CD4-positive, alpha-beta T cell treated with Interleukin-15 for 4 hours (primary cell): ENCODE measurements around the gene PSORS1C2.
"Not testable (repeated sequence)": the region's sequence is repeated elsewhere in the genome, so short reads cannot be mapped to it uniquely, and the experiment has no call there.

Experiments
- DNase-seq: peaks from one replicate; pipeline ENCODE4 v3.0.0-alpha.2; 2020; ENCODE audit warnings: low spot score

Gene PSORS1C2

DNA sequence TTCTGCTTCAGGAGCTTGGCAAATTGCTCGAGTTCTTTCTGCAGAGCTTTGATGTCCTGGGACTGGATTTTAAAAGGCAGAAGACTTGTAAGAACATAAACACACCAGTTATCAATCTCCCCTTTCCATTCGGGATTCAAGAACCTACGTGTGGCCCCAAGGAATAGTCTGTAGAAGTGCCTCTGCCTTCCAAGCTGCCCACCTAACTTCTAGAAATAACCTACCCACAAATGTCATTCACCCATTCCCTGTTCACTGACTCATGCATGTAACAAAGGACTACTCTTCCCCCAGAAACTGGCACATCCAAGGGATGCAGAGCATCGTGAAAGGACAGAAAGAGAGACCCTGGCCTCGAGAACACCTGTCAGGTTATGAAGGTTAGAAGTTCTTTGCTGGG lies 27.1 kb upstream of the PSORS1C2 start:
- DNase-seq = no peak

DNA sequence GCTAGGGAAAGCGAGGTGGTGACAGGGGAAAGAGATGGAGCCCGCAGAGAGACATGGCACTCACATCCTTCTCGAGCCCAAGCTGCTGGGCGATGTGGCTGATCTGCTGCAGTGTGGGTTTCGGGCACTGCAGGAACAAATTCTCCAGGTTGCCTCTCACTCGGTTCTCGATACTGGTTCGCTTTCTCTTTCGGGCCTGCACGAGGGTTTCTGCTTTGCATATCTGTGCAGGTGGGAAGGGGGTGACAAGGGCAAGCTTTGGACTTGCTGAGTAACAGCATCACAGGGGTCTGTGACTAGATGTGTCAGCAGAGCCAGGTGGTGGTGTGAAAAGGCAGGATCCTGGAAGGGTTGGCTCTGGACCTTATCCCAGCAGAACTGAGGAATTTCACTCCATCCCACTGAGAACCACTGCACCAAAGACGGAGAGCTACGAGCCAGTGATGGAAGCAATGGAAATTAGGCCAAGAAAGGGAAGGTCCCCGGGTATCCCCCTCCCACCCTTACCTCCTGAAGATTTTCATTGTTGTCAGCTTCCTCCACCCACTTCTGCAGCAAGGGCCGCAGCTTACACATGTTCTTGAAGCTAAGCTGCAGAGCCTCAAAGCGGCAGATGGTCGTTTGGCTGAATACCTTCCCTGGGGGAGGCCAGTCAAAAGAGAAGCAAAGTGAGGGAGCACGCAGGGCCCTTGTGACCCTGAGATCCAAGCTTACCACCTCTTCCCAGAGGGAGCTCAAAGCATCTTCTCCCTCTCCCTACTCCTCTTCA lies 26.4 kb upstream of the PSORS1C2 start:
- DNase-seq = not testable (repeated sequence)

DNA sequence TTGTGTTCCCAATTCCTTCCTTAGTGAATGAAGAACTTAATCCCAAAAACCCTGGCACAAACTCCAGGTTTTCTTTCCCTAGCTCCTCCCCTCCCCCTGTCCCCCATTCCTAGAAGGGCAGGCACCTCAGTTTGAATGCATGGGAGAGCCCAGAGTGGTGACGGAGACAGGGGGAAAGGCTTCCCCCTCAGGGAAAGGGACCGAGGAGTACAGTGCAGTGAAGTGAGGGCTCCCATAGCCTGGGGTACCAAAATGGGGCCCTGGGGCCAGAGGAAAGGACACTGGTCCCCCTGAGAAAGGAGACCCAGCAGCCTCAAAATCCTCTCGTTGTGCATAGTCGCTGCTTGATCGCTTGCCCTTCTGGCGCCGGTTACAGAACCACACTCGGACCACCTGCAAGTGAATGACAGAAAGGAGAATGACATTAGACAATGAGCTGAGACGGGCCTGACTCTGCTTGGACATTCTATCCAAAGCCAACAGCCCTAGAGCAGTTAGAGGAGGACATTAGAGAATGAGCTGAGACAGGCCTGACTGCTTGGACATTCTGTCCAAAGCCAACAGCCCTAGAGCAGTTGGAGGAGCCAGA lies 25.7 kb upstream of the PSORS1C2 start:
- not testable (repeated sequence) for DNase-seq

DNA sequence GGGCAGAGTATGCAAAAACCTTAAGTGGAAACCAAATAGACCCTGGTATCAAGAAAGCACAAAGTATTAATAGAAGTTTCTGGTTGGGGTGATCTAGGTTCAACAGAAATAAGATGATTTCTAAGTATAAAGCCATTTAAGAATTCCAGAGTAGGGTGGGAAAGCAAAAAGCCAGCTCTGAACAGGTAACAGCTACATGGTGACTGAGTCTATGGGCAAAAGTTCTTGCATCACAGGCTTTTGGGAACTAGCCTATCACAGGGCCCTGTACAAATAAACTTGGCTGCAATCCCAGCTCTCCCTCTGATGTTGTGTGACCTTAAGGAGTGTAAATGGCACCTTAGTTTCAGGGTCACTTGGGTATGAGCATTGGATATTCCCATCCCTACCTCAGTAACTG lies 25.1 kb upstream of the PSORS1C2 start:
- no peak for DNase-seq

DNA sequence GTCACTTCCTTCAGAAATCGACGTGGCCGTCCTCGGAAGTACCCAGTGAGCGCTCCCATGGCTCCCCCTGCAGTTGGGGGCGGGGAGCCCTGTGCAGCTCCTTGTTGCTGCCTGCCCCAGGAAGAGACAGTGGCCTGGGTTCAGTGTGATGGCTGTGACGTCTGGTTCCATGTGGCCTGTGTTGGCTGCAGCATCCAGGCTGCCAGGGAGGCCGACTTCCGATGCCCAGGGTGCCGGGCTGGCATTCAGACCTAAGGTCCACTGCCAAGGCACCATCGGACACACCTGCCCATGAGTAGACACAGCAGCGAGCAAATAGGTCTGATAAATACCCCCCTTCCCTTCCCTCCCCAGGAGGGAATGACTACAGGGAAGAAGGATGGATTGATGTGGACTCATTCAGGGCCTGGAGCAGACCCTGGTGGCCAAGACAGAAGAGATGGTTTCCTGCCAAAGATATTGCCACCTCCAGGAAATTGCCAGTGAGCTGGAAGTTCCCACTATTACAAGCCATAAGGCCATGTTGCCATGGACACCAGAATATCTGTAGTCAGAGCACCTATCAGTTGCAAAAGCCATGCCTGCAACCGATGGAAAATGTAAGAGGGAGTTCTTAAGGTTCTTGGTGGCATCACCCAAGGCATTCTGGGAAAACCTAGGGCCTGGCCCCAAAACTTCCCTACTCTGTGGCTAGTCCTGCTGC lies 23.7 kb upstream of the PSORS1C2 start:
- DNase-seq = no peak

DNA sequence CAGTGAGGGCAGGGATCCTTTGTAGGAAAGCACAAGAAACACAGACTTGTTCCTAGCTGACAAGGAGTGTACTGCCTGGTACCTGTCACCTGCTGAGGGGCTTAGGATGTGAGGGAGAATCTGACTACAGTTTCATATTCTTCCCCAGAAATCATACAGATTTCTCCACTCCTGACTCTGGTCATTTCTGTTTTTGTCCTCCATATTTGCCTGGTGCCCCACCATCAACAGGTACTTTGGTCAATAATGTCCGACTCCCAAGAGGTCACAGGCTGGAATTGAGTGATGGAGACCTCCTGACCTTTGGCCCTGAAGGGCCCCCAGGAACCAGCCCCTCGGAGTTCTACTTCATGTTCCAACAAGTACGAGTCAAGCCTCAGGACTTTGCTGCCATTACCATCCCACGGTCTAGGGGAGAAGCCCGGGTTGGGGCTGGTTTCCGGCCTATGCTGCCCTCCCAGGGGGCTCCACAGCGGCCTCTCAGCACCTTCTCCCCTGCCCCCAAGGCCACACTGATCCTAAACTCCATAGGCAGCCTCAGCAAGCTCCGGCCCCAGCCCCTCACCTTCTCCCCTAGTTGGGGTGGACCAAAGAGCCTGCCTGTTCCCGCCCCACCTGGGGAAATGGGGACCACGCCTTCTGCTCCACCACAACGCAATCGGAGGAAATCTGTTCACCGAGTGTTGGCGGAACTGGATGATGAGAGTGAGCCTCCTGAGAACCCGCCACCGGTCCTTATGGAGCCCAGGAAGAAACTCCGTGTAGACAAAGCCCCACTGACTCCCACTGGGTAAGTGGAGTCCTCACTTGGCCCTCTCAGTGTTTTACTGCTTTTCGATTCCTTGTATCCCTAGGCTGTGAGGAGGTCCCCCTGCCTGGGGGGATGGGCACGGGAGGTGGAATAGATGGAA lies 22.6 kb upstream of the PSORS1C2 start:
- no peak for DNase-seq

DNA sequence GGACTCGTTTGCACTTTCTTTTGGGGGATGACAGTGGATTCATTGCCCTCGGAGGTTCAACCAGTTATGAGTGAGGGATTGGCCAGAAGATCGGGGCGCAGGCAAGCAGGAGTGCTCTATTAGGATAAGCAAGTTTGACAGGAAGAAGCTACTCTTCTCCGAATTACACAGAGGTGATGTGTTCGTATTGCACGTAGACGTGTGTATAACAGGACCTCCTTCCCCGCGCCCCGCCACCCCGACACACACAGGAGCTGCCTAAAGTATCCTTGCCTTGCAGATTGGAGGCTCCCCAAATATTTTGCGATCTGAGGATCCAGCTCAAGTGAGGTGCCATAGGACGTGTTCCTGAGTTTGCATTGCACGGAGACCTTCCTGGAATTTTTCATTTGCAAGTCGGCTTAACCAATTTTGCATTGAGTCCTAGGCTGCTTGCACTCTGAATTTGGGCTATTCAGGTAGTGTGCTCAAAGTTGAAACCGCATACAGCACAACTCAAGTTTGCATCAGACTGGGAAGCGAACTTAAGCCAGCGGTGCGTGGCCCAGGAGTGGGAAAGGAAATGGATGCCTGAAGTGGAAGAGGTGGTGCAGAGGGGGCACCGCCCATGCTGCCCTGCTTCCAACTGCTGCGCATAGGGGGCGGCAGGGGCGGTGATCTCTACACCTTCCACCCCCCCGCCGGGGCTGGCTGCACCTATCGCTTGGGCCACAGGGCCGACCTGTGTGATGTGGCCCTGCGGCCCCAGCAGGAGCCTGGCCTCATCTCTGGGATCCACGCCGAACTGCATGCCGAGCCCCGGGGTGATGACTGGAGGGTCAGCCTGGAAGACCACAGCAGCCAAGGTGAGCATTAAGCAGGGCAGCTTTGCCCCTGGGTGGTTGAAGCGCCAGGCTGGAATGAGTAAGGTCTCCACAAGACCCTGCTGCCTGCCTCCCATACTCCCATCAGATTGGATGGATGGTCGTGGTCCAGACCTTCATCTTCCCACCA lies 20.3 kb upstream of the PSORS1C2 start:
- DNase-seq = peak; percentile 9

DNA sequence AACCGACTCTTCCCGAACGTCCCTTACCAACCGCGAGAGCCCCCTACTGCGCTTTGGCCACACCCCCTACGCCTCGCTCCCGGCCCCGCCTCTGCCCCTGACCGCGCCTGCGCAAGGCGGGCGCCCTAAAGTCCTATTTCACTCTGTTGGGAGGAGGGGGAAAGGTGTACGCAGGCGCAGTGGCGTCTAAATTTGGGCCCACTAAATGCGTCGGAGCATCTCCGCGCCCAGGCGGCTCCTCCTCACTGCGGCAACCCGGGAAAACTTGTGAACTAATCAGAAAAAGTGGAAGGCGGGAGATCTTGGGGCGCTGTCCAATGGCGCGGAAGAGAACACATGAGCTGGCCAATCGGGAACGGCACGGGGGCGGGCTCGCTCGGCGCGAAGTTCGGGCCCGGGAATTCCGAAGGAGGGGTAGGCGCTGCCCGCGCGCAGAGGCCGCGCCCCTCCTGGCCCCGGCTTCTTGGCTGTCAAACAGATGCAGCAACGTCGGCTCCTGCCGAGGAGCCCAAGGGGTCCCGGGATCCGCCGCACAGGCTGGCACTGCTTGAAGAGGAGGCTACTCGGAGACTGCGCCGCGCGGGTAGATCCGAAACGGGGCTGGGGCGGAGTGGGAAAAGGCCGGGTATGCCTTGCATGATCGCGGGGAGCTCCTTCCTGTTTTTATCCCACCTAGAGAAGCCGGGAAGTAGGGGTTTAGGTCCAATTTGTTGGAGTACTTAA lies 19.4 kb upstream of the PSORS1C2 start, which contains the start of gene TCF19:
Gene TCF19, plus strand, starts transcription at position 450 of the 723 bp plus-strand sequence. CDS start 881 bp downstream, outside the sequence.
- DNase-seq = peak; percentile 99

DNA sequence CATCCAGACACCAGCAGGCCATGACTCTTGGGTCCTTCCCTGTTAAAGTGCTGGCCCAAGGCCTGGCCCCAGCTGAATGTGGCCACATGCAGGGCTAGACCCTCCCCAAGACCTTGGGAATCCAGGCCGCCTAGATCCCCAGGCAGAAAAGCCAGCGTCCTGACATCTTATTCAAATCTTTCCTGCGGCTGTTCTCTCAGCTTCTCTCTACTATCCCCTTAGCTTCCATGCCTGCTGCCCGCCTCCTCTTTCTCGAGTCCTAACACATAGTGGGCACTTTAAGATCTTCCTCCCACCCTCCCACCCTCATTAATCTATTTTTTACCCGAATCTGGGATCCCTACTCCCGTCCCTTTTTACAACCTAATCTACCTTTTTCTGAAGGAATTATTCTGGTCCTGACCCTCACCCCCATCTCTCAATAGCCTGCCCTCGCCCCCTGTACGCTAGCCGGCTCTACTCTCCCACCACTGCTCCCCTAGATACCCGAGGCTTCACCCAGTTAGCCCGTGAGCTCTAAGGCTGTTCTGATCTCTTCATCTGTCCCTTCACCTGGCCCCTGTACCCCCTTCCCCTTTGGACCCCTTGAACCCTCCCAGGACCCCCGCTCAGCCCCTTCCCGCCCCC lies 18.8 kb upstream of the PSORS1C2 start, which contains the start of gene CCHCR1:
Gene CCHCR1, minus strand, starts transcription at position 290 of the 627 bp plus-strand sequence. Its CDS starts 202 bp downstream, at position 88.
- no peak for DNase-seq

DNA sequence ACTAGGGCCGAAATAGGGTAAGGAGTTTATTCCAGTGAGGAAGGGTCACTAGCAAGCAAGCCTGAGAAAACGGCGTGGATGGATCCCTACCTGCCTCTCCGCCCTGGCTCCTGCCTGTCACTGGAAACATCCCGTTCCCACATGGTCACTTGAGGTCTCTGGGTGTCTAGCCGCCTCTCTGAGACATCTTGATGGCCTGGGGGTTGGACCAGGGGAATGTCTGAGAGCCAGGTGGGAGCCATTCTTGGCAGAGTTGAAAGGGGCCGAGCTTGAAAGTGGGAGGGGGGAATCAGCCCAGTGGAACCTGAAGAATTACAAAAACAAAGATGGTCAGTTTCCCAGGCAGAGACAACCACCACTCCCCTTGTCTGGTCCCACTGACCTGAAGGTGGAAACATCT lies 17.8 kb upstream of the PSORS1C2 start:
- DNase-seq = no peak

DNA sequence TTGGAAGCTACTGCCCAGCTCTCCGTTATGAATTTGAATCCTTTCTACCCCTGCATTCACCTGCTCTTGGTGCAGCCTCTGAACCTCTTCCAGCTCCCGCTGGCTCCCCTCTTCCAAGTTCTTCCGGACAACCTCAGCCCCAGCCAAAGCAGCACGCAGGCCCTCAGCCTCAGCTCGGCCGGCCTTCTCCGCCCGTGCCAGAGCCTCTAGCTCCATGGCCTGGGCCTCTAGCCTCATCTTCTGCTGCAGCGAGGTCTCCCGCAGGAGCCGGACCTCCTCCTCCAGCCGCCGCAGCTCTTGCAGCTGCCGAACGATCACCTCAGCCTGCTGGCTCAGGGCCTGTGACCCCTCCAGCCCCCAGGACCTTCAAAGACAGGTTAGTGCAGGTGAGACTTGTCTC lies 15.6 kb upstream of the PSORS1C2 start:
- DNase-seq = no peak

DNA sequence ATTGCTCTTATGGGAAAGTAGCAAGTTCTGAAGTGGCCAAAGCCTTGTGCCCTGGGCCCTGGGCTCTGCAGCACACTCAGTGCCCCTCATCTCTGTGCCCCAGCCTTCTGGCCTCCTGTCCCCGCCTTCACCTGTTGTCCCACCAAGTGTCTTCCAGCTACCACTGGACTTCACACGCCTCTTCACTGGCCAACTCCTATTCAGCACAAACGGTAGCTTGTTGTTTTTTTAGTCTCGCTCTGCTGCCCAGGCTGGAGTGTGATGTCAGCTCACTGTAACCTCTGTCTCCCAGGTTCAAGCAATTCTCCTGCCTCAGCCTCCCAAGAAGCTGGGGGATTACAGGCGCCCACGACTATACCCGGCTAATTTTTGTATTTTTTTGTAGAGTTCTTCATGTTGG lies 13.9 kb upstream of the PSORS1C2 start:
- no peak for DNase-seq

DNA sequence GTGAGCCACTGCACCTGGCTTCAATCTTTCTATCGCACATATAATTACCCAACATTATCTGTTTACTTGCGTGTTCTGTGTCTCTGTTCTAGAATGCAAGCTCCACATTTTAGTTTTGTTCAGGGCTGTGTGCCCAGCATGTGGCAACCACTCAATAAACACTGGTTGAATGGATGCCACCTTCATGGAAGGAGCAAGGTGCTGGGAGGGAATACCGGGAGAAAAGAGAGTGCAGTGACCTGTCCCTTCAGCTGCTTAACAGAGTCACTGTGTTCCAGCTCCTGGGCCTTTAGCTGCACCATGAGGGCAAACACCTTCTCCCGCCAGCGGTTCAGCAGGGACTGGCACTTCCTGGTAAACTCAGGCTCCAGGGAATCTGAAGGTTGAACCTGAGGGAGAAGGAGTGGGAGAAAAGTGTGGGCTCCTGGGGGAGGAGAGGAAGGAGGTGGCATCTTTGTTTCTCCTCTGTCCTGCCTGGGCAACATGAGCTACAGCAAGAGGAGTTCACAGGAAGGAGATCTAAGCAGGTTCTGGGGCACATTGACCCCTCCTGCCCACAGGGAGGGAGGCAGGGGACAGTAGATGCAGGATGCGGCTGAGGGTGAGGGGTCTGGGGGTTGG lies 11.1 kb upstream of the PSORS1C2 start:
- no peak for DNase-seq

DNA sequence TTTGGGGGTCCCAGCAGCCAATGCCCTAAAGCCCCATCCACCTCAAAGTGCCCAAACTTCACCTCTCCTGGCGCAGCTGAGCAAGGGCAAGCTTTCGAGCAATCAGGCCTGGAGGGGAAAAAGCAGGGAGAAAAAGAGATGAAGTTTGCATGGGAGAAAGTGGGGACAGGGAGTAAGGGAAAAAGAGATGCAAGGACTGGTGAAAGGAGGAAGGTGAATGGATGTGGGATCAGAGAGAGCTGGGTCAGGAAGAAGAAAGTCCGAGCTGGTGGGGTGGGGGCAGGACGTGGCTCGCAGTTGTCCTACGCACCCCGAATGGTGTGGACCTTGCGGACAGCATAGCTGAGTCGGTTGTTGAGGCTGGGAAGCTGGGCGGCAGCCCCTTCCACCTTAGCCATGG lies 6.5 kb upstream of the PSORS1C2 start:
- DNase-seq = no peak

DNA sequence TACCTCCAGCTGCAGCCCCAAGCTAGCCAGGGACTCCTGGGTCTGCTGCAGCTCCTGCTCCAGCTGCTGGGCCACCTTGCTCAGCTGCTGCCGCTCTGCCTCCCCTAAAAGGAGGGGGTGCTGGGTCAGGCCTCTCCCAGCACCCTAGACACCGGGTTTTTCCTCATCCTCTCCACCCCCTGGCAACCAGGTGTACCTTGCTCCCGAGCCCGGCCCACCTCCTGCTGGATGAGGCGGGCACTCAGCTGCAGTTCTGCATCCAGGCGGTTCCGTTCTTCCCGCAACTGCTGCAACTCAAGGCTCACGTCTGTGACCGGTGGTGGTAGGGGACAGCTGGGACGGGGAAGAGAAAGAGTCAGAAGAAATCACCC lies 6.1 kb upstream of the PSORS1C2 start:
- DNase-seq = no peak

DNA sequence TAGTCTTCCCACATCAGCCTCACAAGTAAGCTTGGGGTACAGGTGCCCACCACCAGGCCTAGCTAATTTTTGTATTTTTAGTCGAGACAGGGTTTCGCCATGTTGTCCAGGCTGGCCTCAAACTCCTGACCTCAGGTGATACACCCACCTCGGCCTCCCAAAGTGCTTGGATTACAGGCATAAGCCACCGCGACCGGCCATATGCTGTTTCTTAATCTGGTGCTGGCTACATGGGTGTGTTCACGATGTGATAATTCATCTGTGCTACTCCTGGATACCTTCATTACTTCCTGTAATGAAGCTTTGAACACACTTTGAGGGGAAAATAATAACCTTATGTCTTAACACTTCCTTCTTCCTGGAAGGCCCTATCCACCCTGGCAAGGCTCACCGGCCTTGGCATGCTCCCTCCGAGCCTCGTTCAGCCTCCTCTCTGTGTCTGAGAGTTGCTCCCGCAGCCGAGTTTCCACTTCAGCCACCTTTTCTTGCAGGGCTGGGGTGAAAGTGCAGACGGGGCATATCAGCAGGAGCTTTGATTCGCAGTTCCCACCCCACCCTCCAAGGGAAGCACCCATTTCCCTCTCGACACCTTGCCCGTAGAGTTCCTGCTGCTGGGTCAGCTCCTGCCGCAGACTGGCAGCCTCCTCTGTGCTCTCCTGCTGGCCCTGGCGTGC lies 5.6 kb upstream of the PSORS1C2 start:
- DNase-seq = no peak

DNA sequence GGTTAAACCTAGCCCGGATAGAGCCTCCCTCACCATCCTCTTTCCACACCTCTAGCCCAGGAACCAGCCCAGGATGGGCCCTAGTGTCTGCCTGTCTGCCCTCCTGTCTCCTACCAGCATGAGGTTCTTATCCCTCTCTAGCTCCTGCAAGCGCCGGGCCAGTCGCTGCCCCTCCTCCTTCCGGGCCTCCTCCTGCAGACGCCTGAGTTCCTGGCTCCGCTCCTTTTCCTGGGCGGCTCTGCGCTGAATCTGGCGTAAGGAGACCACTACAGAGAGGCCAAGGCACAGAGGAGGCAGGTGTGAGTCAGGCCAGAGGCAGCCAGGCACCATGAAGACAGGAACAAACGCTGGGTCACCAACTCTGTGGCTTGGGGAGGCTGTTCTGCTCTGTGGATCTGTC lies 4.3 kb upstream of the PSORS1C2 start:
- no peak for DNase-seq

DNA sequence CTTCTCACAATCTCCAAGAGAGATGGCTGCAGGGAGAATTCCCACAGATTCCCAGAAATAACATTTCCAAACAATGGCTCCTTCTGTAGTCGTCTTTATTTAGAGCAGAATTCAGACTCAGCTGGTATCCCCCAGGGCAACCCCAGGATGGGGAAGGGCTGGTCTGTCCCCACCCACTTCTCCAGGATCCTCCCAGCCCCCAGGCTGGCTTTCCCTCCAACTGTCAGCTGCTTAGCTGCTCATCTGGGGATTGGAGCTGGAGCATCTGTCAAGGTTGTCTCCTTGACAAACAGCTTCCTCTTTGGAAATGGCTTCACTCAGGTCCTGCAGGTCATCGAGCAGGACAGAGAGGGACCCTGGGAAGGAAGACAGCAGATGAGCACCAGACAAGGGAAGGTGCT lies 3.5 kb upstream of the PSORS1C2 start:
- DNase-seq = no peak

DNA sequence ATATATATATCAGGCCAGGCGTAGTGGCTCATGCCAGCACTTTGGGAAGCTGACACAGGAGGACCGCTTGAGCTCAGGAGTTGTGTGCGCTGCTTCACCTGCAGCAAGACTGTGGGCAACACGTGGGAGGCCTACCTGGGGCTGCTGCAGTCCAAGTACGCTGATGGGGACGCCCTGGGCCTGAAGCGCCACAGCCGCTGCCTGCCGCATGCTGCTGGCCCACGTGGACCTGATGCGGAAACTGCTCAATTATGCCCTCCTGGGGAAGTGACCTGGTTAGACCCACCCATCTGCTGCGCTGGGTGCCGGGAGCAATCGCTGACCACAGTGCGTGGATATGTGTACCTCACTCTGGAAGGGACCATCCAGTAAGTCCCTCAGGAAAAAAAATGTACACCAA lies 1.8 kb upstream of the PSORS1C2 start:
- no peak for DNase-seq
